Measurements from ENCODE around the gene CCDC63.

The CCDC63 gene

GRCh38 chr12:110932046-110932445 lies 85.3 kb downstream of the CCDC63 start:
- Histone ChIP-seq H3K4me3 (replicated peaks; ENCODE audit: insufficient read depth, low read length) (no peak overlapping the region), H3K27me3 (ENCODE audit: insufficient read depth, poor library complexity, severe bottlenecking) (no peaks in the 10 kb centered on the region), H3K27ac (replicated peaks) (no peak overlapping the region)
- DNase-seq (ENCODE audit: low read depth in 1 of 2, low spot score in 1 of 2) = no peak
- TF ChIP-seq GABPA (IDR thresholded peaks at IDR 0.05; ENCODE audit: low read depth) (no peak), CTCF (IDR thresholded peaks at IDR 0.05; ENCODE audit: insufficient read depth, low read length) (no peak), SPI1 (IDR thresholded peaks at IDR 0.05; ENCODE audit: borderline replicate concordance, low read depth) (no peak), POLR2AphosphoS5 (IDR thresholded peaks at IDR 0.05; ENCODE audit: low read depth) (no peak), REST (IDR thresholded peaks at IDR 0.05; ENCODE audit: insufficient replicate concordance, low read depth) (no peak)

- Histone ChIP-seq H3K27ac (replicated peaks) (no peak overlapping the region), H3K4me3 (replicated peaks; ENCODE audit: insufficient read depth, low read length) (no peak overlapping the region), H3K27me3 (ENCODE audit: insufficient read depth, poor library complexity, severe bottlenecking) (no peaks in the 10 kb centered on the region)
- no peak for DNase-seq (ENCODE audit: low read depth in 1 of 2, low spot score in 1 of 2)
- TF ChIP-seq GABPA (IDR thresholded peaks at IDR 0.05; ENCODE audit: low read depth) (no peak), CTCF (IDR thresholded peaks at IDR 0.05; ENCODE audit: insufficient read depth, low read length) (no peak), POLR2AphosphoS5 (IDR thresholded peaks at IDR 0.05; ENCODE audit: low read depth) (no peak), REST (IDR thresholded peaks at IDR 0.05; ENCODE audit: insufficient replicate concordance, low read depth) (no peak), SPI1 (IDR thresholded peaks at IDR 0.05; ENCODE audit: borderline replicate concordance, low read depth) (no peak)
These were observed 86.7 kb downstream of the CCDC63 start for GRCh38 chr12:110933326-110933974.

- DNase-seq (ENCODE audit: low read depth in 1 of 2, low spot score in 1 of 2) = no peak
- Histone ChIP-seq H3K4me3 (replicated peaks; ENCODE audit: insufficient read depth, low read length) (no peak overlapping the region), H3K27ac (replicated peaks) (no peak overlapping the region), H3K27me3 (ENCODE audit: insufficient read depth, poor library complexity, severe bottlenecking) (no peaks in the 10 kb centered on the region)
- TF ChIP-seq GABPA (IDR thresholded peaks at IDR 0.05; ENCODE audit: low read depth) (no peak), SPI1 (IDR thresholded peaks at IDR 0.05; ENCODE audit: borderline replicate concordance, low read depth) (no peak), REST (IDR thresholded peaks at IDR 0.05; ENCODE audit: insufficient replicate concordance, low read depth) (no peak), CTCF (IDR thresholded peaks at IDR 0.05; ENCODE audit: insufficient read depth, low read length) (no peak), POLR2AphosphoS5 (IDR thresholded peaks at IDR 0.05; ENCODE audit: low read depth) (no peak)
These were observed 87.5 kb downstream of the CCDC63 start for GRCh38 chr12:110934093-110934852.

Data from HL-60 (cell line).